ENCODE results near the gene PDE6D.
"Not testable (repeated sequence)": the region's sequence is repeated elsewhere in the genome, so short reads cannot be mapped to it uniquely, and the experiment has no call there.

- not testable (repeated sequence) for TF ChIP-seq CTCF (IDR thresholded peaks at IDR 0.05; ENCODE audit: low read depth, low read length); POLR2A (IDR thresholded peaks at IDR 0.05; ENCODE audit: extremely low read depth, insufficient read length); MYC (IDR thresholded peaks at IDR 0.05; ENCODE audit: low read depth, low read length); MAX (IDR thresholded peaks at IDR 0.05; ENCODE audit: low read depth, low read length)
Observed at GRCh38 chr2:231748153-231748896, 32.8 kb downstream of the PDE6D start.
